Stimulated activated effector memory CD8-positive, alpha-beta T cell treated with anti-CD3 and anti-CD28 coated beads, Interleukin-12 subunit alpha, Interleukin-12 subunit beta, amount 100 ng/mL, for 72 hours (primary cell): ENCODE results near the gene LRRC7.
A peak's percentile ranks its signal among the peaks of the same experiment; 100 is the strongest.

ENCODE experiments used
- ATAC-seq: fragments of 150-1000 bp; cut with Tn5 transposase; 2 replicates; pipeline ENCODE4 v1.10.0; 2021
- DNase-seq, 2 donors: peaks; one replicate each; pipeline ENCODE4 v3.0.0; 2021 to 2022; ENCODE audit warnings: low spot score in 2 of 2
- H3K27ac Mint-ChIP-seq: one replicate; pipeline ENCODE4 v1.8.0; 2022; ENCODE audit warnings: mild to moderate bottlenecking, mixed read lengths
- H3K36me3 Mint-ChIP-seq: one replicate; pipeline ENCODE4 v1.8.0; 2022; ENCODE audit warnings: mild to moderate bottlenecking, mixed read lengths
- H3K4me1 Mint-ChIP-seq: one replicate; pipeline ENCODE4 v1.8.0; 2022; ENCODE audit warnings: mixed read lengths
- H3K4me3 Mint-ChIP-seq: one replicate; pipeline ENCODE4 v1.8.0; 2022; ENCODE audit warnings: mild to moderate bottlenecking, mixed read lengths
- H3K9me3 Mint-ChIP-seq: one replicate; pipeline ENCODE4 v1.8.0; 2022; ENCODE audit warnings: mixed read lengths

LRRC7 gene

GRCh38 chr1:70048336-70049094 is 480.8 kb downstream of the LRRC7 start:
- Mint-ChIP-seq H3K36me3 (no peaks in the 10 kb centered on the region), H3K4me1 (no peaks in the 10 kb centered on the region), H3K4me3 (no peak overlapping the region), H3K27ac (no peak overlapping the region), H3K9me3 (no peaks in the 10 kb centered on the region)
- ATAC-seq (no peak), DNase-seq (no peak)

GRCh38 chr1:70051926-70052325 is 484.2 kb downstream of the LRRC7 start:
- Mint-ChIP-seq H3K4me3 (no peak overlapping the region), H3K9me3 (no peaks in the 10 kb centered on the region), H3K36me3 (no peaks in the 10 kb centered on the region), H3K4me1 (no peaks in the 10 kb centered on the region), H3K27ac (no peak overlapping the region)
- DNase-seq (no peak), ATAC-seq (no peak)

- no peak for ATAC-seq
- H3K27ac Mint-ChIP-seq = no peak overlapping the region
- H3K36me3 Mint-ChIP-seq = no peaks in the 10 kb centered on the region
Observed at GRCh38 chr1:70057500-70057899, 489.8 kb downstream of the LRRC7 start.

GRCh38 chr1:70061231-70061630 is 493.5 kb downstream of the LRRC7 start:
- Mint-ChIP-seq H3K27ac (no peak overlapping the region), H3K4me3 (no peak overlapping the region), H3K9me3 (no peaks in the 10 kb centered on the region), H3K36me3 (no peaks in the 10 kb centered on the region), H3K4me1 (no peaks in the 10 kb centered on the region)
- DNase-seq (no peak), ATAC-seq (no peak)

More at GRCh38 chr1:70057500-70057899, 489.8 kb downstream of the LRRC7 start:
- Mint-ChIP-seq H3K4me1 (no peaks in the 10 kb centered on the region), H3K4me3 (no peak overlapping the region), H3K9me3 (no peaks in the 10 kb centered on the region)
- DNase-seq = no peak

GRCh38 chr1:70063861-70064260 is 496.1 kb downstream of the LRRC7 start:
- Mint-ChIP-seq H3K9me3 (peaks cover 3% of the 10 kb centered on the region), H3K36me3 (no peaks in the 10 kb centered on the region), H3K27ac (no peak overlapping the region), H3K4me1 (no peaks in the 10 kb centered on the region), H3K4me3 (no peak overlapping the region)
- no peak for DNase-seq
- no peak for ATAC-seq

- Mint-ChIP-seq H3K36me3 (no peaks in the 10 kb centered on the region), H3K27ac (no peak overlapping the region), H3K9me3 (peaks cover 3% of the 10 kb centered on the region), H3K4me3 (no peak overlapping the region), H3K4me1 (no peaks in the 10 kb centered on the region)
- ATAC-seq = peak; percentile 54
- DNase-seq = no peak
Observed at GRCh38 chr1:70066711-70067110, 499.0 kb downstream of the LRRC7 start.

- Mint-ChIP-seq H3K4me1 (no peaks in the 10 kb centered on the region), H3K27ac (no peak overlapping the region), H3K36me3 (no peaks in the 10 kb centered on the region), H3K9me3 (peaks cover 3% of the 10 kb centered on the region), H3K4me3 (no peak overlapping the region)
- ATAC-seq (no peak), DNase-seq (no peak)
Observed at GRCh38 chr1:70071601-70072000, 503.9 kb downstream of the LRRC7 start.

- no peak overlapping the region for H3K4me3 Mint-ChIP-seq
- H3K4me1 Mint-ChIP-seq = no peaks in the 10 kb centered on the region
- no peak for ATAC-seq
- H3K27ac Mint-ChIP-seq = no peak overlapping the region
- H3K36me3 Mint-ChIP-seq = no peaks in the 10 kb centered on the region
- peaks cover 3% of the 10 kb centered on the region for H3K9me3 Mint-ChIP-seq
- DNase-seq = no peak
Observed at GRCh38 chr1:70072231-70072751, 504.6 kb downstream of the LRRC7 start.

GRCh38 chr1:70075761-70076160 is 508.0 kb downstream of the LRRC7 start:
- Mint-ChIP-seq H3K9me3 (no peaks in the 10 kb centered on the region), H3K36me3 (no peaks in the 10 kb centered on the region)
- ATAC-seq = no peak

GRCh38 chr1:70077066-70077465 is 509.3 kb downstream of the LRRC7 start:
- no peaks in the 10 kb centered on the region for H3K36me3 Mint-ChIP-seq

More at GRCh38 chr1:70075761-70076160, 508.0 kb downstream of the LRRC7 start:
- no peak for DNase-seq
- Mint-ChIP-seq H3K4me3 (no peak overlapping the region), H3K4me1 (no peaks in the 10 kb centered on the region), H3K27ac (no peak overlapping the region)

GRCh38 chr1:70079546-70079945 is 511.8 kb downstream of the LRRC7 start:
- Mint-ChIP-seq H3K36me3 (no peaks in the 10 kb centered on the region), H3K9me3 (peaks cover 9% of the 10 kb centered on the region), H3K4me1 (no peaks in the 10 kb centered on the region), H3K4me3 (no peak overlapping the region), H3K27ac (no peak overlapping the region)
- DNase-seq (no peak), ATAC-seq (no peak)

More at GRCh38 chr1:70077066-70077465, 509.3 kb downstream of the LRRC7 start:
- no peak for ATAC-seq
- no peaks in the 10 kb centered on the region for H3K9me3 Mint-ChIP-seq
- no peak overlapping the region for H3K4me3 Mint-ChIP-seq
- DNase-seq = no peak
- H3K27ac Mint-ChIP-seq = no peak overlapping the region
- H3K4me1 Mint-ChIP-seq = no peaks in the 10 kb centered on the region

- H3K9me3 Mint-ChIP-seq = peaks cover 9% of the 10 kb centered on the region
- no peak for DNase-seq
- H3K4me1 Mint-ChIP-seq = no peaks in the 10 kb centered on the region
- no peak for ATAC-seq
- no peaks in the 10 kb centered on the region for H3K36me3 Mint-ChIP-seq
- H3K4me3 Mint-ChIP-seq = no peak overlapping the region
- H3K27ac Mint-ChIP-seq = no peak overlapping the region
Observed at GRCh38 chr1:70083519-70083918, 515.8 kb downstream of the LRRC7 start.

GRCh38 chr1:70084314-70084915 is 516.7 kb downstream of the LRRC7 start:
- ATAC-seq (no peak), DNase-seq (no peak)
- Mint-ChIP-seq H3K9me3 (peaks cover 9% of the 10 kb centered on the region), H3K4me1 (no peaks in the 10 kb centered on the region), H3K27ac (no peak overlapping the region), H3K36me3 (no peaks in the 10 kb centered on the region), H3K4me3 (no peak overlapping the region)

GRCh38 chr1:70085521-70085920 is 517.8 kb downstream of the LRRC7 start:
- Mint-ChIP-seq H3K27ac (no peak overlapping the region), H3K36me3 (no peaks in the 10 kb centered on the region), H3K9me3 (peaks cover 9% of the 10 kb centered on the region), H3K4me3 (no peak overlapping the region), H3K4me1 (no peaks in the 10 kb centered on the region)
- ATAC-seq (no peak), DNase-seq (no peak)

GRCh38 chr1:70086897-70087296 is 519.2 kb downstream of the LRRC7 start:
- peaks cover 9% of the 10 kb centered on the region for H3K9me3 Mint-ChIP-seq

GRCh38 chr1:70090141-70090540 is 522.4 kb downstream of the LRRC7 start:
- no peak overlapping the region for H3K4me3 Mint-ChIP-seq
- DNase-seq (no peak), ATAC-seq (no peak)
- no peaks in the 10 kb centered on the region for H3K4me1 Mint-ChIP-seq
- H3K27ac Mint-ChIP-seq = no peak overlapping the region
- no peaks in the 10 kb centered on the region for H3K36me3 Mint-ChIP-seq
- no peaks in the 10 kb centered on the region for H3K9me3 Mint-ChIP-seq

More at GRCh38 chr1:70086897-70087296, 519.2 kb downstream of the LRRC7 start:
- H3K4me3 Mint-ChIP-seq = no peak overlapping the region
- H3K36me3 Mint-ChIP-seq = no peaks in the 10 kb centered on the region
- DNase-seq (no peak), ATAC-seq (no peak)
- no peaks in the 10 kb centered on the region for H3K4me1 Mint-ChIP-seq
- no peak overlapping the region for H3K27ac Mint-ChIP-seq
